Spleen (tissue), 7 donors: ENCODE measurements around the gene CLRN3.

Experiments
- POLR2A ChIP-seq, 3 donors: fragments of 450-650 bp; IDR thresholded peaks; one replicate each; pipeline ENCODE4 v1.5.1; 2017; ENCODE audit warnings: antibody characterized with exemption in 3 of 3, mild to moderate bottlenecking in 1 of 3
- POLR2AphosphoS5 ChIP-seq, 3 donors: sonication (generic); formaldehyde crosslinking; IDR thresholded peaks; one replicate each; pipeline ENCODE4 v1.5.1; 2017; ENCODE audit warnings: antibody characterized with exemption in 3 of 3
- TF ChIP-seq, protein P1 (sequence below), 11 experiments: fragments of 200-600 bp in 7 of 11; fragments of 450-650 bp in 4 of 11; sonication (generic) in 4 of 11; IDR thresholded peaks in 8 of 11; conservative IDR thresholded peaks in 3 of 11; 1 replicate in 7 of 11; 2 replicates in 4 of 11; pipeline versions ENCODE4 v1.4.0 to v1.8.0; 2016 to 2021; ENCODE audit warnings: antibody characterized with exemption in 11 of 11, inconsistent platforms in 4 of 11, mild to moderate bottlenecking in 1 of 11
- donor health status: DM: no; HTN: no; CAD: no; lungs with moderate emphysema.
- donor health status: DM: no; HTN: no; CAD: no.
- donor health status: DM: no; HTN: no; CAD: no.

DNA sequence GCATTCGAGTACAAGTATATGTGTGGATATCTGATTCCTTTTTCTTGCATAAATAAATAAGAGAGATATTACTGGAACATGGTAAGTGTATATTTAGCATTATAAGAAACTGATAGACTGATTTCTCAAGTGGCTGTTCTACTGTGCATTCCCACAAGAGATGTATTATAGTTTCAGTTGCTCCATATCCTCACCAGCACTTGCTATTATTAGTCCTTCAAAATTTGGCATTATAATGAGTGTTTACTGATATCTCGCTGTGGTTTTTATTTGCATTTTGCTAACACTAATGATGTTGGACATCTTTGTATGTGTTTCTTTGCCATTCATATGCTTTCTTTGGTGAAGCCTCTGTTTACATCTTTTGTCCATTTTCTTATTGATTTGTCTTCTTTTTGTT is 4.4 kb upstream of the CLRN3 start:
- TF ChIP-seq, protein P1, sequence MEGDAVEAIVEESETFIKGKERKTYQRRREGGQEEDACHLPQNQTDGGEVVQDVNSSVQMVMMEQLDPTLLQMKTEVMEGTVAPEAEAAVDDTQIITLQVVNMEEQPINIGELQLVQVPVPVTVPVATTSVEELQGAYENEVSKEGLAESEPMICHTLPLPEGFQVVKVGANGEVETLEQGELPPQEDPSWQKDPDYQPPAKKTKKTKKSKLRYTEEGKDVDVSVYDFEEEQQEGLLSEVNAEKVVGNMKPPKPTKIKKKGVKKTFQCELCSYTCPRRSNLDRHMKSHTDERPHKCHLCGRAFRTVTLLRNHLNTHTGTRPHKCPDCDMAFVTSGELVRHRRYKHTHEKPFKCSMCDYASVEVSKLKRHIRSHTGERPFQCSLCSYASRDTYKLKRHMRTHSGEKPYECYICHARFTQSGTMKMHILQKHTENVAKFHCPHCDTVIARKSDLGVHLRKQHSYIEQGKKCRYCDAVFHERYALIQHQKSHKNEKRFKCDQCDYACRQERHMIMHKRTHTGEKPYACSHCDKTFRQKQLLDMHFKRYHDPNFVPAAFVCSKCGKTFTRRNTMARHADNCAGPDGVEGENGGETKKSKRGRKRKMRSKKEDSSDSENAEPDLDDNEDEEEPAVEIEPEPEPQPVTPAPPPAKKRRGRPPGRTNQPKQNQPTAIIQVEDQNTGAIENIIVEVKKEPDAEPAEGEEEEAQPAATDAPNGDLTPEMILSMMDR (IDR thresholded peaks at IDR 0.05 in 8 of 11, conservative IDR thresholded peaks at IDR 0.05 in 3 of 11): no peak
- no peak for TF ChIP-seq POLR2AphosphoS5 (IDR thresholded peaks at IDR 0.05)
- no peak for TF ChIP-seq POLR2A (IDR thresholded peaks at IDR 0.05)
